ENCODE results near the gene ADAM10.

The ADAM10 gene

DNA sequence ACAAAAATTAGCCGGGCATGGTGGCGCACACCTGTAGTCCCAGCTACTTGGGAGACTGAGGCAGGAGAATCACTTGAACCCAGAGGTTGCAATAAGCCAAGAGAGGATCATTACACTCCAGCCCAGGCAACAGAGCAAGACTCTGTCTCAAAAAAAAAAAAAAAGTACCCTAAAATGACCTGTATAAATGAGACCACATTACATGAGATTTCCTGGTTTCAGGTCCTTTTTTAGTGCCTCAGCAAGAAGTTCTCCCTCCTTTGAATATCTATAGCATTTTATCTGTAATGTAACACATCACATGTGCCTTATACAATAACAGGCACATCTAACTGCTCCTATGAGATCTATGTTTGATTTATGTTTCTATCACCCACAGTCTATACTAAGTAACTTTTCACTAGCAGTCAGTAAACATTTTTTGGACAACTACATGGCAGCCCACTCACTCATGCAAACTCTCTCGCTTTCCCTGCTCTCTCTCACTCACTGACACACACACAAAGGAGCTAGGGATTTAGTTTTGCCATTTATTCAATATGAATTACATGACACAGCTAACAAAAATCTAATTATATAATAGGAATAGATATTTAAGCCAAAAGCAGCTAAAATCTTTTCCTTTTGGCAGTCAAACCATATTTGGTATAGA is 34.1 kb downstream of the ADAM10 start:
- H3K4me1 ChIP-seq (ENCODE audit: control insufficient read depth, insufficient read depth, low read length), result no peaks in the 10 kb centered on the region
- no peaks in the 10 kb centered on the region for H3K27me3 ChIP-seq (ENCODE audit: control insufficient read depth in 1 of 2, insufficient read depth in 2 of 2, low read length in 2 of 2)
- H3K4me3 ChIP-seq (ENCODE audit: low read length in 2 of 2), result no peak overlapping the region
- no peak overlapping the region for H3K9ac ChIP-seq (ENCODE audit: low read length in 2 of 2)
- H3K36me3 ChIP-seq (ENCODE audit: control insufficient read depth in 2 of 2, insufficient read depth in 2 of 2, low read length in 2 of 2), result no peaks in the 10 kb centered on the region
- no peak overlapping the region for H3K27ac ChIP-seq (ENCODE audit: low read length)
- H3K9me3 ChIP-seq (ENCODE audit: control insufficient read depth in 2 of 2, low read length in 2 of 2), result no peaks in the 10 kb centered on the region

DNA sequence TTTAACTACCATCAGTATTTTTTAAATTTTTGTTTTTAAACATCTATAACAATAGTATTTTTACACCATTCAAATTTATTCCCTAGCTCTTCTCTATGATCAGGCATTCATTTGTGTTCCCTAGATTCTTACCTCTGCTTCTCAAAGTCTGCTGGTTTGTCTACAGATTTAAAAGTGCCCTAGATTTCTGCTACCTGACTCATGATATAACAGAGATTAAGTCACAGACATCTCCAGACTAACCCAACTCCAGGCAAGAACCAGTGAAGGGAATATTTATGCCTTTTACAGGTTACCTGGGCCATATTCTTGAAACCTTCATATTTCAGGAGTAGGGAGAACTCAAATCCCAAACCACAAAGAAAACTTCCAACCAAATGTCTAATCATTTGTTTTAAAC is 38.8 kb downstream of the ADAM10 start:
- H3K27ac ChIP-seq (ENCODE audit: low read length), result no peak overlapping the region
- H3K9ac ChIP-seq (ENCODE audit: low read length in 2 of 2), result no peak overlapping the region
- no peaks in the 10 kb centered on the region for H3K27me3 ChIP-seq (ENCODE audit: control insufficient read depth in 1 of 2, insufficient read depth in 2 of 2, low read length in 2 of 2)
- no peaks in the 10 kb centered on the region for H3K9me3 ChIP-seq (ENCODE audit: control insufficient read depth in 2 of 2, low read length in 2 of 2)
- no peaks in the 10 kb centered on the region for H3K36me3 ChIP-seq (ENCODE audit: control insufficient read depth in 2 of 2, insufficient read depth in 2 of 2, low read length in 2 of 2)
- H3K4me3 ChIP-seq (ENCODE audit: low read length in 2 of 2), result no peak overlapping the region
- no peaks in the 10 kb centered on the region for H3K4me1 ChIP-seq (ENCODE audit: control insufficient read depth, insufficient read depth, low read length)

- Histone ChIP-seq H3K4me3 (ENCODE audit: low read length in 2 of 2) (no peak overlapping the region), H3K36me3 (ENCODE audit: control insufficient read depth in 2 of 2, insufficient read depth in 2 of 2, low read length in 2 of 2) (no peaks in the 10 kb centered on the region), H3K9me3 (ENCODE audit: control insufficient read depth in 2 of 2, low read length in 2 of 2) (no peaks in the 10 kb centered on the region), H3K9ac (ENCODE audit: low read length in 2 of 2) (no peak overlapping the region), H3K27me3 (ENCODE audit: control insufficient read depth in 1 of 2, insufficient read depth in 2 of 2, low read length in 2 of 2) (no peaks in the 10 kb centered on the region), H3K27ac (ENCODE audit: low read length) (no peak overlapping the region), H3K4me1 (ENCODE audit: control insufficient read depth, insufficient read depth, low read length) (no peaks in the 10 kb centered on the region)
Observed at GRCh38 chr15:58707397-58707796, 42.1 kb downstream of the ADAM10 start.

DNA sequence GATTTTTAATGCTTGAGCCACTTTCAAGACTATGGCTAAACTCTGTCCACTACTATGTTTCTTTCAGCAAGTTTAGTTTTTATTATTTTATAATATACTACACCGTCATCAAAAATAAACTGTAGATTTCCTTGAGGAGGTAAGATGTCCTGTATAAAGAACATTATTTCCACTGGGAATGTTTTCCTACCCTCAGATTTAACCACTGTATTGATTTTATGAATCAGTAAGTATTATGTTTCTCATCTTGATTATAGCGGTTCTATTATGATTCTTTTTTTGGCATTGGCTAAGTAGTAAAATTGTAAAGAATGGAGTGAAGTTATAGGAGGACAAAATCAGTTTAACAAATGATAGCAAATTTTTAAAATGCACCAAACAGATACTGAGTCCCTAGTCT is 44.4 kb downstream of the ADAM10 start:
- Histone ChIP-seq H3K9me3 (ENCODE audit: control insufficient read depth in 2 of 2, low read length in 2 of 2) (no peaks in the 10 kb centered on the region), H3K4me3 (ENCODE audit: low read length in 2 of 2) (no peak overlapping the region), H3K36me3 (ENCODE audit: control insufficient read depth in 2 of 2, insufficient read depth in 2 of 2, low read length in 2 of 2) (no peaks in the 10 kb centered on the region), H3K27ac (ENCODE audit: low read length) (no peak overlapping the region), H3K27me3 (ENCODE audit: control insufficient read depth in 1 of 2, insufficient read depth in 2 of 2, low read length in 2 of 2) (no peaks in the 10 kb centered on the region), H3K9ac (ENCODE audit: low read length in 2 of 2) (no peak overlapping the region), H3K4me1 (ENCODE audit: control insufficient read depth, insufficient read depth, low read length) (no peaks in the 10 kb centered on the region)

DNA sequence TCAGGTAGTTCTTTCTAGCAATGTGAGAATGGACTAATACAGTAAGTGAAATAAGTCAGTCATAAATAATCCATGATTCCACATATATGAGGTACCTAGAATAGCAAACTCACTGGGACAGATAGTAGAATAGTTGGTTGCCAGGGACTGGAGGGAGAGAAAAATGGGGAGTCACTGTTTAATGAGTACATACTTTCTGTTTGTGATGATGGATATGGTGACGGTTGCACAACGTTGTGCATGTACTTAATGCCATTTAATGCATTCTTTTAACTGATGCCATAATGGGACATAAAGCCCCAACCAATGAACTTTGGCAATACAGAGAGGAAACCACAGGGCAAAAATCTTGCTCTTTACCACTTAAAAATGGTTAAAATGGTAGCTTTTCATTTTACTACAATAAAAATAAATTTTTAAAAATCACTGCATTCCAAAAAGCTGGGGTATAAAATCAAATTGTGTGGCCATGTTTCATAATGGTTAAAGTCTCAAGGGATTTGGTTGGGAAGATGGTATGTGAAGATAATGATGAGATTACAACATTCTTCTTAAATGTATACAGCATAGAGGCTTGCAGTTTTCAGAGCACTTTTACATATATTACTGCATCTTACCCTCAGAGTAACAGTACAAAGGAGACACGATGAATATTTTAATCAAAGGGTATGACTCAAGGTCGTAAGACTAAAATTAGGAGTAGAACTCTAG is 45.2 kb downstream of the ADAM10 start:
- Histone ChIP-seq H3K27me3 (ENCODE audit: control insufficient read depth in 1 of 2, insufficient read depth in 2 of 2, low read length in 2 of 2) (no peaks in the 10 kb centered on the region), H3K9ac (ENCODE audit: low read length in 2 of 2) (no peak overlapping the region), H3K9me3 (ENCODE audit: control insufficient read depth in 2 of 2, low read length in 2 of 2) (peaks cover 0 to 3% of the 10 kb centered on the region in 2 donors), H3K36me3 (ENCODE audit: control insufficient read depth in 2 of 2, insufficient read depth in 2 of 2, low read length in 2 of 2) (no peaks in the 10 kb centered on the region), H3K27ac (ENCODE audit: low read length) (no peak overlapping the region), H3K4me1 (ENCODE audit: control insufficient read depth, insufficient read depth, low read length) (no peaks in the 10 kb centered on the region), H3K4me3 (ENCODE audit: low read length in 2 of 2) (no peak overlapping the region)

DNA sequence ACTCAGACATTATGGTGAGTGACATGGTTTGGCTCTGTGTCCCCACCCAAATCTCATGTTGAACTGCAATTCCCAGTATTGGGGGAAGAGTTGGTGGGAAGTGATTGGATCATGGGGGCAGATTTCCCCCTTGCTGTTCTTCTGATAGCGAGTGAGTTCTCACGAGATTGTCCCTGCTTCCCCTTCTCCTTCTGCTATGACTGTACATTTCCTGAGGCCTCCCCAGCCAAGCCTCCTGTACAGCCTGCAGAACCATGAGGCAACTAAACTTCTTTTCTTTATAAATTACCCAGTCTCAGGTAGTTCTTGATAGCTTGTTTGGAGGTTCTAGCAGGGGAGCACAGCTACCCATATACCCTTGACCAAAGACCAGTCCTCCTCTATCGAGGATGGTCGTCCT is 45.9 kb downstream of the ADAM10 start:
- H3K36me3 ChIP-seq (ENCODE audit: control insufficient read depth in 2 of 2, insufficient read depth in 2 of 2, low read length in 2 of 2), result no peaks in the 10 kb centered on the region
- peaks cover 0 to 3% of the 10 kb centered on the region in 2 donors for H3K9me3 ChIP-seq (ENCODE audit: control insufficient read depth in 2 of 2, low read length in 2 of 2)
- H3K4me3 ChIP-seq (ENCODE audit: low read length in 2 of 2), result no peak overlapping the region
- H3K9ac ChIP-seq (ENCODE audit: low read length in 2 of 2), result no peak overlapping the region
- no peaks in the 10 kb centered on the region for H3K4me1 ChIP-seq (ENCODE audit: control insufficient read depth, insufficient read depth, low read length)
- no peak overlapping the region for H3K27ac ChIP-seq (ENCODE audit: low read length)
- H3K27me3 ChIP-seq (ENCODE audit: control insufficient read depth in 1 of 2, insufficient read depth in 2 of 2, low read length in 2 of 2), result no peaks in the 10 kb centered on the region

DNA sequence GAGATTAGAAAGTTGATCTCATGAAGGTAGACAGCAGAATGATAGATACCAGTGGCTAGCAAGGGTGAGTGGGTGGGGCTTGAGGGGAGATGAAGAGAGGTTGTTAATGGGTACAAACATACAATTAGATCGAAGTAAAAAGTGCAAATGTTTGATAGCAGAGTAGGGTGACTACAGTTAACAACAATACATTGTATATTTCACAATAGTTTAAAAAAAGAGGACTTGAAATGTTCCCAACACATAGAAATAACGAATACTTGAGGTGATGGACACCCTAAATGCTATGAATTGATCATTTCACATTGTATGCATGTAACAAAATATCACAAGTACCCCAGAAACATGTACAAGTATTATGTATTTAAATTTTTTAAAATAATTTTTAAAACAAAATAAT is 47.3 kb downstream of the ADAM10 start:
- no peak overlapping the region for H3K9ac ChIP-seq (ENCODE audit: low read length in 2 of 2)
- H3K36me3 ChIP-seq (ENCODE audit: control insufficient read depth in 2 of 2, insufficient read depth in 2 of 2, low read length in 2 of 2), result no peaks in the 10 kb centered on the region
- H3K27me3 ChIP-seq (ENCODE audit: control insufficient read depth in 1 of 2, insufficient read depth in 2 of 2, low read length in 2 of 2), result no peaks in the 10 kb centered on the region
- no peak overlapping the region for H3K4me3 ChIP-seq (ENCODE audit: low read length in 2 of 2)
- no peak overlapping the region for H3K27ac ChIP-seq (ENCODE audit: low read length)
- H3K4me1 ChIP-seq (ENCODE audit: control insufficient read depth, insufficient read depth, low read length), result no peaks in the 10 kb centered on the region
- H3K9me3 ChIP-seq (ENCODE audit: control insufficient read depth in 2 of 2, low read length in 2 of 2), result peaks cover 0 to 3% of the 10 kb centered on the region in 2 donors

DNA sequence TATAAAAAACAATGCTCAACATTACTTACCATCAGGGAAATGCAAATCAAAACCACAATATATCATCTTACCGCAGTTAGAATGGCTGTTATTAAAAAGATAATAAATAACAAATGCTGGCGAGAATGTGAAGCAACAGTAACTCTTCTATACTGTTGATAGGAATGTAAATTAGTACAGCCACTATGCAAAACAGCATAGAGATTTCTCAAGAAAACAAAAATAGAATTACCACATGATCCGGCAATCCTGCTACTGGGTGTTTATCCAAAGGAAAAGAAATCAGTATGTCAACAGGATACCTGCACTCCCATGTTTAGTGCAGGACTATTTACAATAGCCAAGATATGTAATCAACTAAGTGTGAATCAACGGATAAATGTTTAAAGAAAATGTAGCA is 48.1 kb downstream of the ADAM10 start:
- Histone ChIP-seq H3K9me3 (ENCODE audit: control insufficient read depth in 2 of 2, low read length in 2 of 2) (peaks cover 0 to 3% of the 10 kb centered on the region in 2 donors), H3K4me3 (ENCODE audit: low read length in 2 of 2) (no peak overlapping the region), H3K27ac (ENCODE audit: low read length) (no peak overlapping the region), H3K9ac (ENCODE audit: low read length in 2 of 2) (no peak overlapping the region), H3K27me3 (ENCODE audit: control insufficient read depth in 1 of 2, insufficient read depth in 2 of 2, low read length in 2 of 2) (no peaks in the 10 kb centered on the region), H3K4me1 (ENCODE audit: control insufficient read depth, insufficient read depth, low read length) (no peaks in the 10 kb centered on the region), H3K36me3 (ENCODE audit: control insufficient read depth in 2 of 2, insufficient read depth in 2 of 2, low read length in 2 of 2) (no peaks in the 10 kb centered on the region)

DNA sequence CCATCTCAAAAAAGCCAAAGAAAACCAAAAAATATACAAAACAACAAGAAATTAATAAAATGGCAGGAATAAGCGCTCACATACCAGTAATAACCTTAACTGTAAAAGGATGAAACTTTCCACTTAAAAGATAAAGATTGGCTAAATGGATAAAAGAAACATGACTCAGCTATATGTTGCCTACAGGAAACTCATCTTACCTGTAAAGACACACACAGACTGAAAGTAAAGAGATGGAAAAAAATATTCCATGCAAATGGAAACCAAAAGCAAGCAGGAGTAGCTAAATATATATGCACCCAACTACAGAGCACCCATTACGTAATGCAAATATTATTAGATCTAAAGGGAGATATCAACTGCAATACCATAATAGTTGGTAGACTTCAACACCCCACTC is 49.7 kb downstream of the ADAM10 start:
- H3K27me3 ChIP-seq (ENCODE audit: control insufficient read depth in 1 of 2, insufficient read depth in 2 of 2, low read length in 2 of 2), result no peaks in the 10 kb centered on the region
- no peaks in the 10 kb centered on the region for H3K36me3 ChIP-seq (ENCODE audit: control insufficient read depth in 2 of 2, insufficient read depth in 2 of 2, low read length in 2 of 2)
- no peaks in the 10 kb centered on the region for H3K4me1 ChIP-seq (ENCODE audit: control insufficient read depth, insufficient read depth, low read length)
- H3K4me3 ChIP-seq (ENCODE audit: low read length in 2 of 2), result no peak overlapping the region
- H3K9ac ChIP-seq (ENCODE audit: low read length in 2 of 2), result no peak overlapping the region
- H3K9me3 ChIP-seq (ENCODE audit: control insufficient read depth in 2 of 2, low read length in 2 of 2), result peaks cover 0 to 3% of the 10 kb centered on the region in 2 donors
- no peak overlapping the region for H3K27ac ChIP-seq (ENCODE audit: low read length)

DNA sequence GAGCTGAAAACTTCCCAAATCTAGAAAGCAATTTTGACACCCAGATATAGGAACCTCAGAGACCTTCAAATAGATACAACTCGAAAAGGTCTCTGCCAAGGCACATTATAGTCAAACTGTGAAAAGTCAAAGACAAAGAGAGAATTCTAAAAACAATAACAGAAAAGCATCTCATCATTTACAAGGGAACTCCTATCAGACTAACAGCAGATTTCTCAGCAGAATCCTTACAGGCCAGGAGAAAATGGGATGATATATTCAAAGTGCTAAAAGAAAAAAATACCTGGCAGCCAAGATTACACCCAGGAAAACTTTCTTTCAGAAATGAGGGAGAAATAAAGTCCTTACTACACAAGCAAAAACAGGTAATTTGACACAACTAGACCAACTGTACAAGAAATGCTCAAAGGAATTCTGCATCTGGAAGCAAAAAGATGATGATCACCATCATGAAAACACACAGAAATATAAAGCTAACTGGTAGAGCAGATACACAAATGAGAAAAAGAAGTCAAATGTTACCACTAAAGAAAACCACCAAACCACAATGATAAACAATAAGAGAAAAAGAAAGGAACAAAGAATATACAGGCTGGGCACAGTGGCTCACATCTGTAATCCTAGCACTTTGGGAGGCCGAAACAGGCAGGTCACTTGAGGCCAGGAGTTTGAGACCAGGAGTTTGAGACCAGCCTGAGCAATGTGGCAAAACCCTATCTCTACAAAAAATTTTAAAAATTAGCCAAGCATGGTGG is 50.4 kb downstream of the ADAM10 start:
- H3K36me3 ChIP-seq (ENCODE audit: control insufficient read depth in 2 of 2, insufficient read depth in 2 of 2, low read length in 2 of 2), result no peaks in the 10 kb centered on the region
- H3K4me1 ChIP-seq (ENCODE audit: control insufficient read depth, insufficient read depth, low read length), result no peaks in the 10 kb centered on the region
- no peak overlapping the region for H3K27ac ChIP-seq (ENCODE audit: low read length)
- peaks cover 0 to 3% of the 10 kb centered on the region in 2 donors for H3K9me3 ChIP-seq (ENCODE audit: control insufficient read depth in 2 of 2, low read length in 2 of 2)
- H3K27me3 ChIP-seq (ENCODE audit: control insufficient read depth in 1 of 2, insufficient read depth in 2 of 2, low read length in 2 of 2), result no peaks in the 10 kb centered on the region
- no peak overlapping the region for H3K9ac ChIP-seq (ENCODE audit: low read length in 2 of 2)
- H3K4me3 ChIP-seq (ENCODE audit: low read length in 2 of 2), result no peak overlapping the region

DNA sequence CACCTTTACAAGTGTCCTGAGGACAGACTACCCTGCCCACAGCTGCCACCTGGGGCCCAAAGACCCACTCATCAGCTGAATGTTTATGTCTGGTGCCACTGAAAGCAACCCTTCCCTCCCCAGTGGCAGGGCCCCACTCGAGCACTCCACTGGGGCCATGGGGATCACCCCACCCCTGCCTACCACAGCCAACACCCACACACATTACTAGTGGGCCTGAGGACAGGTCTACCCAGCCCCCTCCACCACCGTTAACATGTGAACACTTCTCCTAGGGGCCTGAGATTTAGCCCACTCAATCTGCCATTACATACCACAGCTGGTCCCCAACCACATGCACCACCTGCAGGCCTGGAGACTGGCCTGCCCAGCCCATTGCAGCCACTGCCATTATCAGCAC is 52.3 kb downstream of the ADAM10 start:
- no peak overlapping the region for H3K4me3 ChIP-seq (ENCODE audit: low read length in 2 of 2)
- no peaks in the 10 kb centered on the region for H3K4me1 ChIP-seq (ENCODE audit: control insufficient read depth, insufficient read depth, low read length)

More for the DNA sequence above, 52.3 kb downstream of the ADAM10 start:
- no peaks in the 10 kb centered on the region for H3K27me3 ChIP-seq (ENCODE audit: control insufficient read depth in 1 of 2, insufficient read depth in 2 of 2, low read length in 2 of 2)
- no peak overlapping the region for H3K9ac ChIP-seq (ENCODE audit: low read length in 2 of 2)
- H3K9me3 ChIP-seq (ENCODE audit: control insufficient read depth in 2 of 2, low read length in 2 of 2), result peaks cover 0 to 3% of the 10 kb centered on the region in 2 donors
- H3K36me3 ChIP-seq (ENCODE audit: control insufficient read depth in 2 of 2, insufficient read depth in 2 of 2, low read length in 2 of 2), result no peaks in the 10 kb centered on the region
- no peak overlapping the region for H3K27ac ChIP-seq (ENCODE audit: low read length)
